K562 (cell line): Measurements from ENCODE around the gene ZDHHC3. TPM values are rescaled to one million over a fixed set of nuclear protein-coding genes. Genes with fewer than 3 reads are reported as not detected.

Source experiments
- ATAC-seq: fragments of 200-7000 bp; cut with Tn5 transposase; 3 replicates; pipeline ENCODE4 v1.9.1; 2020; ENCODE audit warnings: moderate library complexity
- BruUV-seq: library from RNA; stranded (reverse); fragments of 400-500 nt; replicated peaks from 2 replicates; lab custom pipeline; 2021; lab: Mats Ljungman, UMichigan
- CTCF ChIA-PET: fragments of 300-600 bp; formaldehyde crosslinking; extraction: SDS; loops from one replicate; lab custom pipeline; 2021; ENCODE audit warnings: low intra/inter-chr PET ratio; lab: Yijun Ruan, JAX
- POLR2A ChIA-PET: fragments of 300-600, 350-650 bp; sonication (Branson Sonifier 250); formaldehyde crosslinking; extraction: SDS; loops from one replicate; lab custom pipeline; 2021; ENCODE audit warnings: antibody characterized with exemption, inconsistent platforms; lab: Yijun Ruan, JAX
- DNase-seq, 4 experiments: peaks; one replicate each; pipeline versions ENCODE4 v3.0.0 to v3.0.0-alpha.2; 2011 to 2018; ENCODE audit warnings: low spot score in 3 of 4, mixed read lengths in 3 of 4; ENCODE audit errors: extremely low read depth in 1 of 4
- FAIRE-seq: peaks from 2 replicates; lab custom pipeline; 2011; peaks lifted over from hg19 to GRCh38; lab: Jason Lieb, UNC
- H2AFZ ChIP-seq: 2 replicates; pipeline ENCODE4 v1.6.0; 2011; ENCODE audit warnings: low read depth, low read length, control low read depth, inconsistent platforms
- H3K27ac ChIP-seq: fragments of 200-600 bp; 3 replicates; pipeline ENCODE4 v1.8.0; 2011; ENCODE audit warnings: low read depth, mild to moderate bottlenecking, control low read depth, inconsistent platforms, low read length, moderate library complexity, mixed read lengths; ENCODE audit errors: extremely low read depth
- H3K27me3 ChIP-seq, 2 experiments: fragments of 300-600 bp in 1 of 2; 2 replicates in 1 of 2; 3 replicates in 1 of 2; pipeline versions ENCODE4 v1.6.0 to v1.8.0; 2011; ENCODE audit warnings: inconsistent platforms in 2 of 2, low read length in 2 of 2, mild to moderate bottlenecking in 1 of 2, mixed read lengths in 1 of 2, moderate library complexity in 1 of 2; ENCODE audit not compliant: control insufficient read depth in 2 of 2, insufficient read depth in 2 of 2
- H3K36me3 ChIP-seq: fragments of 300-600 bp; 3 replicates; pipeline ENCODE4 v1.8.0; 2011; ENCODE audit warnings: mild to moderate bottlenecking, low read length, inconsistent platforms; ENCODE audit not compliant: control insufficient read depth, insufficient read depth
- H3K4me1 ChIP-seq, 2 experiments: fragments of 200-600 bp in 1 of 2; replicated peaks in 1 of 2; 2 replicates in 1 of 2; 3 replicates in 1 of 2; pipeline versions ENCODE4 v1.5.1 to v1.8.0; 2011; ENCODE audit warnings: inconsistent platforms in 2 of 2, low read length in 2 of 2, mild to moderate bottlenecking in 1 of 2, mixed read lengths in 1 of 2, moderate library complexity in 1 of 2; ENCODE audit not compliant: control insufficient read depth in 2 of 2, insufficient read depth in 2 of 2
- H3K4me2 ChIP-seq: 2 replicates; pipeline ENCODE4 v1.6.1; 2011; ENCODE audit warnings: low read length, control low read depth, inconsistent platforms, mixed read lengths; ENCODE audit not compliant: insufficient read depth
- H3K4me3 ChIP-seq: fragments of 200-600 bp; sonication (generic), shearing (Covaris generic); 2 replicates; pipeline ENCODE4 v1.5.1; 2016; ENCODE audit warnings: control low read depth, inconsistent platforms
- H3K79me2 ChIP-seq: fragments of 200-600 bp; 3 replicates; pipeline ENCODE4 v1.8.0; 2011; ENCODE audit warnings: low read length, inconsistent platforms; ENCODE audit not compliant: control insufficient read depth, insufficient read depth
- H3K9ac ChIP-seq, 2 experiments: 2 replicates each; pipeline versions ENCODE4 v1.6.0 to v1.6.1; 2011; ENCODE audit warnings: low read depth in 2 of 2, low read length in 2 of 2, control low read depth in 1 of 2, inconsistent platforms in 1 of 2, mild to moderate bottlenecking in 1 of 2, mixed read lengths in 1 of 2; ENCODE audit not compliant: insufficient read depth in 1 of 2
- H3K9me1 ChIP-seq: one replicate; pipeline ENCODE4 v1.6.0; 2011; ENCODE audit warnings: inconsistent platforms, mild to moderate bottlenecking, low read length, moderate library complexity; ENCODE audit not compliant: control insufficient read depth, insufficient read depth
- H3K9me3 ChIP-seq: replicated peaks from 2 replicates; pipeline ENCODE4 v1.5.1; 2011; ENCODE audit warnings: low read depth, low read length, inconsistent platforms; ENCODE audit not compliant: control insufficient read depth, insufficient read depth
- H4K20me1 ChIP-seq: replicated peaks from 2 replicates; pipeline ENCODE4 v1.6.1; 2011; ENCODE audit warnings: low read length, inconsistent platforms, mixed read lengths; ENCODE audit not compliant: control insufficient read depth, insufficient read depth
- CBFA2T2 ChIP-seq: fragments of 450-650 bp; conservative IDR thresholded peaks from 2 replicates; pipeline ENCODE4 v1.6.1; 2017; ENCODE audit warnings: mild to moderate bottlenecking
- MYC ChIP-seq, 2 experiments: fragments of 250-450 bp in 1 of 2; sonication (Bioruptor Pico) in 1 of 2; IDR thresholded peaks; 2 replicates each; pipeline versions ENCODE4 v1.5.1 to v1.6.1; 2012 to 2021; ENCODE audit warnings: low read depth in 2 of 2, borderline replicate concordance in 1 of 2, improper control_type of control experiment in 1 of 2, low read length in 1 of 2, mild to moderate bottlenecking in 1 of 2, moderate library complexity in 1 of 2
- NFRKB ChIP-seq: fragments of 450-650 bp; IDR thresholded peaks from 2 replicates; pipeline ENCODE4 v1.6.1; 2016; ENCODE audit warnings: low read depth
- RNF2 ChIP-seq: sonication (generic); IDR thresholded peaks from 2 replicates; pipeline ENCODE4 v1.6.1; 2016
- WGBS: fragments of 100-300 bp; shearing (Covaris generic); methylation state at CpG from one replicate; pipeline ENCODE4 v1.1.6; 2016; ENCODE audit warnings: low coverage, mixed read lengths; ENCODE audit not compliant: insufficient coverage; ENCODE audit errors: missing lambda C conversion rate; 5-methylcytosine and 5-hydroxymethylcytosine counted together
- in situ Hi-C: fragments of 300-500 bp; cut with MboI; formaldehyde crosslinking; loops from 4 replicates; pipeline ENCODE4 v1.15.0; 2018; ENCODE audit warnings: inconsistent platforms, mixed read lengths
- intact Hi-C: fragments of 100-400 bp; cut with micrococcal nuclease; formaldehyde crosslinking; loops from 2 replicates; pipeline ENCODE4 v1.14.2; 2022
- polyA plus RNA-seq, 8 experiments: library from polyadenylated mRNA; depleted of rRNA in 4 of 8; stranded (reverse) in 5 of 8; unstranded in 3 of 8; fragments of >200 nt; fragmentation: Nextera tagmentation in 2 of 8; fragmentation: Illumina TruSeq in 1 of 8; extraction: Ambion mirVana in 2 of 8; extraction: Trizol in 1 of 8; gene quantifications; 2 replicates each; pipeline versions ENCODE4 v1.2.1 to v1.2.3, GENCODE V29; 2011 to 2014; ENCODE audit warnings: inconsistent platforms in 1 of 8, missing spikeins in 1 of 8
- total RNA-seq, 7 experiments: library from RNA; depleted of rRNA in 6 of 7; stranded (reverse); fragments of >200 nt in 6 of 7; fragmentation: Illumina TruSeq in 2 of 7; extraction: Trizol in 2 of 7; gene quantifications; 2 replicates each; pipeline versions ENCODE4 v1.2.1 to v1.2.3, GENCODE V29; 2011 to 2021; ENCODE audit warnings: low replicate concordance in 1 of 7

Gene ZDHHC3
- total and polyA plus RNA-seq, 9 of the 15 experiments (the other 6 are each of a cell fraction or from before 2014, with no cell fraction given), result 10.3 to 120 (median 67.2) TPM

DNA sequence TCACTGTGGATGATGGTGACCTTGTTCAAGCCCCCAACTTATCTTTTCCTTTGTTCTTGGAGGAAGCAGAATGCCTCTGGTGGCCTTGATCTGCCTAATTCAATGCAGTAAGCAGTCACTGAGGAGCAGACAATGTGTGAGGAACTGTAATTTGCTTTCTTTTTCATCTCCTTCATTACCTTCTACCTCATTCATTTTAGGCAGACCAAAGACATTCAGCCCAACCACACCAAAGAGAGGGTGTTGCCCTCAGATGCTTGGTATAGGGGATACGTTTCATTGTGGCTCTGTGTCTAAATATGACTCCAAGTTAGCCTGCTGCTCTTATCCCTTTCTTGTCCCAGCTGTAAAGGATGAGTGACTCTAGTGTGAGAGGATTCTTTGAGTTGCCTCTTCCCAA, 15.4 kb upstream of the ZDHHC3 start:
- no peak for FAIRE-seq

GRCh38 chr3:44989636-44990373, 13.8 kb upstream of the ZDHHC3 start:
- no peak overlapping the region for H2AFZ ChIP-seq
- WGBS, result 94% methylated on average over 1 of the region's 1 CpG
- DNase-seq (no peak), FAIRE-seq (no peak), ATAC-seq (no peak)
- peaks cover 14% of the 10 kb centered on the region for H3K9me1 ChIP-seq
- intact Hi-C loops, result loop anchor here (10.0 kb wide), 1 partner anchor 665 kb away; no protein-coding TSS in a partner anchor
- peaks cover 20% of the 10 kb centered on the region; the same call in 1 of the 2 replicates for H4K20me1 ChIP-seq
- POLR2A ChIA-PET, result interaction anchor here (0.7 to 1.6 kb wide), 3 partner anchors 8 to 19 kb away, joined by 3 to 4 read pairs (median 3); partner anchors contain the start of genes EXOSC7 and ZDHHC3
- H3K79me2 ChIP-seq, result peaks cover 74% of the 10 kb centered on the region
- H3K36me3 ChIP-seq, result peaks cover 80% of the 10 kb centered on the region
- H3K4me2 ChIP-seq, result no peak overlapping the region
- H3K4me3 ChIP-seq, result no peak overlapping the region
- in situ Hi-C loops, result no loop called here
- no peaks in the 10 kb centered on the region for H3K27me3 ChIP-seq
- H3K4me1 ChIP-seq, result peaks cover 0 to 3% of the 10 kb centered on the region in 2 experiments; a peak in 3 of 5 replicates
- CTCF ChIA-PET, result no interaction called here
- H3K9me3 ChIP-seq, result 0 out of 2 replicates have a peak, but pooled peaks cover 1% of the 10 kb centered on the region
- H3K27ac ChIP-seq, result no peak overlapping the region
- H3K9ac ChIP-seq, result no peak overlapping the region
- TF ChIP-seq NFRKB (no peak), MYC (IDR thresholded peaks at IDR 0.05; ENCODE audit: low read depth, low read length) (no peak), MYC (CRISPR knock-in tag; IDR thresholded peaks at IDR 0.05; ENCODE audit: borderline replicate concordance, low read depth) (no peak)
- no TSS peak for BruUV-seq

More for the DNA sequence above, 15.4 kb upstream of the ZDHHC3 start:
- H4K20me1 ChIP-seq, result peaks cover 20% of the 10 kb centered on the region; the same call in 1 of the 2 replicates
- H3K27me3 ChIP-seq, result no peaks in the 10 kb centered on the region
- CTCF ChIA-PET, result interaction anchor here (0.7 kb wide), 1 partner anchor 14 kb away, joined by 3 read pairs; no protein-coding TSS in a partner anchor
- intact Hi-C loops (loop anchor here (10.0 kb wide), 1 partner anchor 667 kb away; no protein-coding TSS in a partner anchor), in situ Hi-C loops (no loop called here)
- POLR2A ChIA-PET, result interaction anchor here (0.8 kb wide), 1 partner anchor 882 kb away, joined by 4 read pairs; no protein-coding TSS in a partner anchor
- H3K9me3 ChIP-seq, result no peaks in the 10 kb centered on the region
- H3K4me3 ChIP-seq, result no peak overlapping the region
- no peak overlapping the region for H3K9ac ChIP-seq
- peaks cover 83% of the 10 kb centered on the region for H3K36me3 ChIP-seq
- H3K4me1 ChIP-seq, result peaks cover 0 to 3% of the 10 kb centered on the region in 2 experiments; a peak in 3 of 5 replicates
- TF ChIP-seq CBFA2T2 (no peak), RNF2 (no peak)
- WGBS, result 90% methylated on average over 1 of the region's 1 CpG
- no peak overlapping the region for H2AFZ ChIP-seq
- peaks cover 67% of the 10 kb centered on the region for H3K79me2 ChIP-seq
- H3K27ac ChIP-seq, result no peak overlapping the region
- H3K4me2 ChIP-seq, result no peak overlapping the region
- H3K9me1 ChIP-seq, result peaks cover 14% of the 10 kb centered on the region
- BruUV-seq, result no TSS peak
- DNase-seq (no peak), ATAC-seq (no peak)
